Stimulated activated CD4-positive, alpha-beta T cell treated with anti-CD3 and anti-CD28 coated beads, TNF-alpha, amount 100 ng/mL, for 24 hours (primary cell): Measurements from ENCODE around the gene CUTA.
"Not testable (repeated sequence)": the region's sequence is repeated elsewhere in the genome, so short reads cannot be mapped to it uniquely, and the experiment has no call there.

ENCODE experiments used
- DNase-seq, 3 experiments: peaks; one replicate each; pipeline ENCODE4 v3.0.0-alpha.2; 2020; ENCODE audit warnings: low read depth in 3 of 3

The CUTA gene

DNA sequence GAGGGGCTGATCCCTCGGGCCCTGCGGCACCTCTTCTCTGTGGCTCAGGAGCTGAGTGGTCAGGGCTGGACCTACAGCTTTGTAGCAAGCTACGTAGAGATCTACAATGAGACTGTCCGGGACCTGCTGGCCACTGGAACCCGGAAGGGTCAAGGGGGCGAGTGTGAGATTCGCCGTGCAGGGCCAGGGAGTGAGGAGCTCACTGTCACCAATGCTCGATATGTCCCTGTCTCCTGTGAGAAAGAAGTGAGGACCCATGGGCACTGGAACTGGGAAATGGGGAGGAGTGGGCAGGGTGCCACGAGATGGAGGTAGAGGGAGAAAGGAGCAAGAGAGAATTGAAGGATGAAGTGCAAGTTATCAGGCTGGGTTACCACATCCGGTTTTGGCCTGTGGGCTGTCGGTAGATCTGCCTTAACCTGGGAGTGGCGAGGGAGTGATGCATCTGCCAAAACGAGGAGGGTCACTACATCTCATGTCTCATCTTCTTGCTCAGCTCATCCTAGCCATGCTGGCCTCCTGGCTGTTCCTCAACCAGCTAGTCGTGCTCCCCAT is 12.4 kb downstream of the CUTA start:
- no peak for DNase-seq

DNA sequence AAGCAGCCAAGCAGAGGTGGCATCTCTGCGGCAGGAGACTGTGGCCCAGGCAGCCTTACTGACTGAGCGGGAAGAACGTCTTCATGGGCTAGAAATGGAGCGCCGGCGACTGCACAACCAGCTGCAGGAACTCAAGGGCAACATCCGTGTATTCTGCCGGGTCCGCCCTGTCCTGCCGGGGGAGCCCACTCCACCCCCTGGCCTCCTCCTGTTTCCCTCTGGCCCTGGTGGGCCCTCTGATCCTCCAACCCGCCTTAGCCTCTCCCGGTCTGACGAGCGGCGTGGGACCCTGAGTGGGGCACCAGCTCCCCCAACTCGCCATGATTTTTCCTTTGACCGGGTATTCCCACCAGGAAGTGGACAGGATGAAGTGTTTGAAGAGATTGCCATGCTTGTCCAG is 13.0 kb downstream of the CUTA start:
- no peak for DNase-seq

DNA sequence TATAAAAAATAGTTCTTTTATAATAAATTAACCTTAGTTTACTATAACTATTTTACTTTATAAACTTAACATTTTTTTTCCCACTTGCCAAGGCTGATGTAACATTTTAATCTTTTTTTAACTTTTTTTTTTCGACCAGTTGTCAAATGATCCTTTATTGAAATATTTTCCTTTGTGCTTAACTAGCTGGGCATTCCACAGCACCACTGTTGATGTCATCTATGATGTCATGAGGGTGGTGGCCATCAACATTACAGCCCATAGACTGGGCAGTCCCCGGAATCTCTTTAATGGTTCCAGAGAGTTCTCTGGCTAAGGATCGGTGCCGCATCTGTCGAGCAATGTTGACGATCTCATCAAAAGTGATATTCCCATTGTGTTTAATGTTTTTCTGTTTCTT is 18.0 kb downstream of the CUTA start:
- DNase-seq = not testable (repeated sequence)

DNA sequence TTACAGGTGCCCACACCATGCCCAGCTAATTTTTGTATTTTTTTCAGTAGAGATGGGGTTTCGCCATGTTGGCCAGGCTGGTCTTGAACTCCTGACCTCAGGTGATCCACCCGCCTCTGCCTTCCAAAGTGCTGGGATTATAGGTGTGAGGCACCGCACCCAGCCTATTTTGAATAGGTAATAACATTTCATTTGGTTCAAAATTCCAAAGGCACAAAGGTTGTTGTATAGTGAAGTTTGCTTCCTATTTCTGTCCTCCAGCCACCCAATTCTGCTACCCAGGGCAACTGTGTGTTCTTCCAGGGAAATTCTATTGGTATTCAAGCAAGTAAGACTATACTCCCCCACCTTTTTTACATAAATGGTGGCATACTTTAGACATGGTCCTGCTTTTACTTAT is 19.3 kb downstream of the CUTA start:
- DNase-seq = not testable (repeated sequence)

DNA sequence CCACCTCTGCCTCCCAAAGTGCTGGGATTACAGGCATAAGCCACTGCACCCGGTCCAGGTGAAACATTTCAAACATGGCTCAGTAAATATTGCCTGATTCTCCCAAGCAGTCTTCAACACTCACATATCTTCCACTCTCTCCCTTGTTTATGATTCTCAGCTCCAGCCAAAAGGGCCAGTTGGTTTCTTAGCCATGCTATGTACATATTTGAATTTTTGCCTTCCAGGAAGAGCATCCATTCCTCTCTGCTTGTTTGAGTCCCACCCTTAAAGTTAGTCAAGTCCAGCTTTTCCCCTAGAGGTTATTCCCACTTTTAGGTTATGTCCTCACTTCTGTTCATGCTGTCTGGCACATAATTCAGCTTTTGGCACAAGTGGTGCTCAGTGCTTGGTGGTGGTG is 20.4 kb downstream of the CUTA start:
- no peak for DNase-seq

DNA sequence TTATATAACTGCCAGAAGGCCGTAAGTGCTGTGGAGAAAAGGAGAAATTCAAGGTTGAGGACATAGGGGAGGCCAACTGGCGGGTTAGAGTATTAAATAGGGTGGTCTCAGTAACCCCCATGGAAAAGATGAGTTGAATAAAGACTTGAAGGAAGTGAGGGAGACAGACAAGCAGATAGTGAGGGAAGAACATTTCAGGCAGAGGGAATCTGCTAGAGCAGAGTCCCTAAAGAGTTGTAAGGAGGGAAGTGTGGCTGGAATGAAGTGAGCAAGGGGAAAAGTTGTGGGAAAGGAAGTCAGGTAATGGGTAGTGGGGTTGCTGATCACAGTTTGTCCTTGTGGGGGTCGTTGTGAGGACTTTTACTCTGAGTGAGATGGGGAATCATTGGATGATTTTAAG is 24.9 kb downstream of the CUTA start:
- DNase-seq = no peak

DNA sequence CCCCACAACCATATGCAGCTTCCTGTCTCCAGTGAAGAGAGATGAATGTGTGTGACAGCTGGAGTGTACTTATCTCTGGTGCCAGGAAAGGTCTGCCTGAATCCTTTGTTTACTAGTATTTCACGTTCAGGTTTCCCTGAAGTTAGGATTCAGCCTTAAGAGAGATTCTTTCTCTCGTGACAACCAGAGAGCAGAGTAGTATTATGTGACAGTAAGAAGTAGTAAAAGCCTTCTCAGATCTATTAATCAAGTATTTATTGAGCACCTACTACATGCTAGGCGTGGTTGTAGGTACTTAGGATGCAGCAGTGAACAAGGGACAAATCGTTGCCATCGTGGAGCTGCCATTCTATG is 25.3 kb downstream of the CUTA start:
- DNase-seq = no peak

DNA sequence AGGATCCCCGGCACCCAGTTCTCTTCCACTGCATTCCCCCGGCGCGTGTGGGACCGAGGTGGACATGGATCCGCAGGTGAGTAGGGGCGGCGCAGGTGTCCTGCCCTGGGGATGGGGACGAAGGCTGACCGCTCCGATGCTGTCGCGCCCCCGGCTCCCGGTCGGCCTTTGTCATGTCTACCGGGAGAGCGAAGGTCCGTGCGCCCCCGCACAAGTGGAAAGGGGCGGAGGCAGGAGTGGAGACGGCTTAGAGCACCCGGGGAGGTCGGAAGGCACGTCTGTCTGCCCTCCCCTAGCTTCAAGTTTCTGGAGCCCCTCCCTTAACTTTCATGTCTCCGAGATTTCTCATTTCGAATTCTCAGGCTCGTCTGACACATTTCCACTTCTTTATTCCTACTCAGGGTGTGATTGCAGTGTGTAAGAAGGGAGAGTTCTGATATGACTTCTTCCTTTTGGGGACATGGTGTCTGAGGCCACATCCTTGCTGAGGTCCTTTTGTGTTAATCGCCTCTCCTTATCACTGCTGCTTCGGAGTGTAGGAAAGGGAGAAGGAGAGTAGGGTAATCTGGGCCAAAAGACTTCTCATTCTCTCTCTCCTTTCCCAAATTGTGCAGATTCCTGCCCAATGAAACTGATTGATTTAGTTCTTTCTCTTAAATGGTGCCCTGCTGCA is 25.8 kb downstream of the CUTA start:
- DNase-seq = peak in 1 of 3 experiments; percentile 66

DNA sequence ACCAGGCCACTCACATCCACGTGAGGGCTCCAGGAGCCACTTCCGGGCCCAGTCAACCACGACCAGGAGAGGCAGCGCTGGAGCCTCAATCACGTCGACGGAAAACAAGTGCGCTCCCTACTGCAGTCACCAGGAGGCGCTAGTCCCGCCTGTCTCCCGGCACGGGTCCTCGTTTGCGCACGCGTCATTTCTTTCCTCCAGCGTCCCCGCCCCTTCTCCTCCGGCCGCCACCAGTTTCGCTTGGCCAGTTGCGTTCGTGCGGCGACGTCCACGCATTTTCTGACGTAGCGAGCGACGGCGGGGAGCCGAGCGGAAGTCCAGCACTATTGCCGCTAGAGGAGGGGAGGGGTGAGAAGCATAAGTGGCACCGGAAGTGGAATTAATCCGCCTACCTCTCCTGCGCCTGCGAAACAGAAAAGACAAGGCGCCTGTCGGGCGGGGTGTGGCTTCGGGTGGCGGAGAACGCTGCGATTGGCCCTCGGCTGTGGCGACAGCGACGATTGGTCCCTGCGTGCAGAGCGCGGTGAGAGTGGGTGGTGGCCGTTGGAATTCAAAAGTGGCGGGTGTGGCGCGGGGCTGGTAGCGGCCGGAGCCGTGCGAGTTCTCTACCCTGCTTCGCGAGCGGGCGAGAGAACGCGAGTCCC is 26.5 kb downstream of the CUTA start, which contains the start of gene KIFC1:
Gene KIFC1, plus strand, starts transcription at position 546 of the 644 bp plus-strand sequence. CDS start 163 bp downstream, outside the sequence.
- DNase-seq = peak; percentile 98 to 100 (median 99)

DNA sequence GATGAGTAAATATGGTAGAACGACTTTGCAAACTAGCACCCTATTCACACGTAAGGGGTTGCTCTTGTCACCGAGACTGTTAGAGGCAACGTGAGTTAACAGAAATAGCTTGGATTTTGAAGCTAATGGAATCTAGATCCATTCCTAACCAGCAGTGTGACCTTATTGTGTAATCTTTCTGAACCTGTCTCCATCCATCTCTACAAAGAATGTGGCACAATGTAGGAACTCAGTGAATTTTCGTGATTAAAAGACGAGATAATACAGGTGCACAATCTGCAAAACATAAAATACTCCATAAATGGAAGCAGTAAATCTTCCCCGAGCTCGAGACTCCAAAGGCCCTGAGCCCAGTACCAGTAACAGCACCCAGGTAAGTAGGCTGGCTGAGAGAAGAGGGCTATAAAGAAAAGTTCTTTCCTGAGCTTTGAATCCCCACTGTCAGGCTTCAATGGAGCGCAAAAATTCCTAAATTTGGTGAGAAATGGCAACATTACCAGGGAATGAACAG is 27.1 kb downstream of the CUTA start:
- DNase-seq = no peak

DNA sequence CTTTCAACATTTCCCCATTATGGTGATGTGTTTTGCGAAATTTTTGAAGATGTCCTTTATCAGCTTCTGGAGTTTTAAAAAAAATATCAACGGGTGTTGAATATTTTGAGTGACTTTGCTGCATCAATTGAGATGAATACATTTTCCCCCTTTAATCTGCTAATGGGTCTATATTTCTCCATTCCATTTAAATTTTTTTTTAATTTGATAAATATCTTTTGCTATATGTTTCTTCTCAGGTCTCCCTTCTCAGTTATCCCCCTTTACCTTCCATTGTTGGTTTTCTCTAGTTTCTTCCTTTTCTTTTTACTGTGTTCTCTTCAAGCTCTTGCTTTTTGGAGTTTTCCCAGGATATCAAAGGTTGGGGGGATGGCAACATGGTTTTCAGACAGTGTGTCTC is 27.7 kb downstream of the CUTA start:
- DNase-seq = no peak

DNA sequence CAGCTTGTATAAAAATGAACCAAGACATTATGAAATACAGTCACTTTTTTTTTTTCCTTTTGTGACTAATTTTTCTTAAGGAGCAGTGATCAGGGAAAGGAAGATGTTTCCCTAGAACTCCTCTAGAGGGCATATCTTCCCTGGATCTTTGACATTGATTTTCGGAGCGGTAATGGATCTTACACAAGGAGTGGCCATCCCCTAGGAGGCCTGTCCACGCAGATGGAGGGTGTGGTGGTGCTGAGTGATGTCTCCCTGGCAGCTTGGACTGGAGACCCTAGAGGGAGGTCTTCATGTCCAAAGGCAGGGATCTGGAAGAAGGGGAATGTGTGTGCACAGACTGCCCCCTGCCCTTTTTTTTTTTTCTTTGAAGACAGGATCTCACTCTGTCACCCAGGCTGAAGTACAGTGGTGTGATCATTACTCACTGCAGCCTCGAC is 33.3 kb downstream of the CUTA start:
- DNase-seq = no peak

DNA sequence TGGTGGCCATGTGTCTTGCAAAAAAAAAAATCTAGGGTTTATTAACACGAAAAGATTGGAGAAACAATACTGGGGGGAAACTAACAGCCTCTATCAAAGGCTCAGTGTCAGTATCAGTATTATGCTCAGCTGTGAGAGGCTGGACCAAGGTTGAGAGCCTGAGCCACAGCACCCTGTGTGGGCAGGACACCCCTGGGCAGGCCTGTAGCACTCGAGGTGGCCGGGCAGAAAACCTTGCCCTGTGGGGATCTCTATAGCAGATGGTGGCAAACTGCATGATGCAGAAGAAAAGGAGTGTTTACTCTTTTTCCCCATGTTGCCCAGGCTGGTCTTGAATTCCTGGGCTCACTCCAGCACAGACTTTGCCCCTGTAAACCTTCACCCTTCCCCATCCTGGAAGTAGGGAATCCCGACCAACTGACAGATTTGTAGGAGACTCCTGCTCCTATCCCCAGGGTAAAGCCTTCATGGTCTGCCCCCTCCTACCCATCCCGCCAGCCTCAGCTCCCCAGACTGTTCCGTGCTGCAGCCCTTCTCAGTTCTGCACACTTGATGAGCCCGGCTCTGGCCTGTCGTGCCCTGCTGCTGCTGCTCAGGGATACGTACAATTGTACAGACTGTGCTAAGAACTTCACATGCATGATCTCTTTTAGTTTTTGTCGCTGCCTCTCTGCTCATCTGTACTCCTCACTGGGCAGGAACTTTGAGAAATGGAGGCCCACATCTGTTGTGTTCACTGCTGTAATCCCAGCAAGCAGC is 34.3 kb downstream of the CUTA start:
- DNase-seq = no peak

DNA sequence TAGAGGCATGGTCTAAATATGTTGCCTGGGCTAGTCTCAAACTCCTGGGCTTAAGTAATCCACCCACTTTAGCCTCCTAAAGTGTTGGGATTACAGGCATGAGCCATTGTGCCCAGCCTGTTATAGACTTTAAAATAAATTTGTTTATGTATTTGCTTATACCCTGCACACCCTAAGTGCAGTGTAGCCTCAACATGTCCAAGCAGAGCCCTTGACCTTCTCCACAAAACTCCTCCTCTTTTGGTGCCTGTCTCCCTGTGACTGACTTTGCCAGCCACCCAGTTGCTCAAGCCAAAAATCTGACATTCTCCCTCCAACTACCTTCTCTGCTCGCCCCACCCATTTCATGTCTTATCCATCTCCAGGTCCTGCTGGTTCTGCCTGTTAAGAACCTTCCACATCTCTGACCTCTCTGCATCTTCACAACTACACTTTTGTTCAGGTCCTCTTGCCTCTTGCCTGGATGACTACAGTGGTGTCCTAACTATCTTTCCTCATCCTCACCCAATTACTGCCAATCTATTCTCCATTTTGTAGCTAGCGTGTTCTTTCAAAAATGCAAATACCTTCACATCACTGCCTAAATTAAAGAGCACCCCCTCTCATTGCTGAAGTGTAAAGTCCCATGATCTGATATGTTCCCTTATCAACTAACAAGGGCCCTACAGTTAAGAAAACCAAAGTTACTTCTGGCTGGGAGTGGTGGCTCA is 37.5 kb downstream of the CUTA start:
- no peak for DNase-seq

DNA sequence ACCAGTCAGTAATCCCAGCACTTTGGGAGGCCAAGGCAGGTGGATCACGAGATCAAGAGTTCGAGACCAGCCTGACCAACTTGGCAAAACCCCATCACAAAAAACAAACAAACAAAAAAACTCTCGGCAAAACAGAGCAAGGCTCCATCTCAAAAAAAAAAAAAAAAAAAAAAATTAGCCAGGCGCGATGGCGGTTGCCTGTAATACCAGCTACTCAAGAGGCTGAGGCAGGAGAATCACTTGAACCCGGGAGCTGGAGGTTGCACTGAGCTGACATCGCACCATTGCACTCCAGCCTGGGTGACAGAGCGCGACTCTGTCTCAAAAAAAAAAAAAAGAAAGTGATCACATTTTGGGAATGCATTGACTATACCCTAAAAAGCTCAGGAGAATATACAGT is 38.7 kb downstream of the CUTA start:
- DNase-seq = not testable (repeated sequence)

DNA sequence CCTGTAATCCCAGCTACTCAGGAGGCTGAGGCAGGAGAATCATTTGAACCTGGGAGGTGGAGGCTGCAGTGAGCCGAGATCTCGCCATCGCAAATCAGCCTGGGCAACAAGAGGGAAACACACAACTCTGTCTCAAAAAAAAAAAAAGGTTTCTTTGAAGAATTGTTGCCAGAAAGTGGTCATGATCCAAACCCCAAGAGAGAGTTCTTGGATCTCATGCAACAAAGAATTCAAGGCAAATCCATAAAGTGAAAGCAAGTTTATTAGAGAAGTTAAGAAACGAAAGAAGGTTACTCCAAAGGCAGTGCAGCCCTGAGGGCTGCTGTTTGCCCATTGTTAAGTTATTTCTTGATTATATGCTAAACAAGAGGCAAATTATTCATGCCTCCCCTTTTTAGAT is 40.7 kb downstream of the CUTA start:
- no peak for DNase-seq

DNA sequence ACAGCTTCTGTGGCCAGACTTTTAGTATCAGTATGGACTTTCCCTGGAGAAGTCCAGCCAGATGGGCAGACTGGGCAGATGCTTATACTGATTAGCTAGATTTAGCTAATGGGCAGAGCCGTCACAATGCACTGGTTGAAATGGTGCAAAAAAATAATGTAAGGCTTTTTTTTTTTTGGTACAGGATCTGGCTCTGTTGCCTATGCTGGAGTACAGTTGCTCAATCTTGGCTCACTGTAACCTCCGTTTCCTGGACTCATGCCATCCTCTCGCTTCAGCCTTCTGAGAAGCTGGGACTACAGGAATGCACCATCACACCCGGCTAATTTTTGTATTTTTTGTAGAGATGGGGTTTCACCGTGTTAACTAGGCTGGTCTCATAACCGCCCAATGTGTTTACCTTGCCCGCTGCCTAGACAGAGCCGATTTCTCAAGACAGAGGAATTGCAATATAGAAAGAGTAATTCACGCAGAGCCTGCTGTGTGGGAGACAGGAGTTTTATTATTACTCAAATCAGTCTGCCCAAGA is 42.7 kb downstream of the CUTA start:
- DNase-seq = no peak

DNA sequence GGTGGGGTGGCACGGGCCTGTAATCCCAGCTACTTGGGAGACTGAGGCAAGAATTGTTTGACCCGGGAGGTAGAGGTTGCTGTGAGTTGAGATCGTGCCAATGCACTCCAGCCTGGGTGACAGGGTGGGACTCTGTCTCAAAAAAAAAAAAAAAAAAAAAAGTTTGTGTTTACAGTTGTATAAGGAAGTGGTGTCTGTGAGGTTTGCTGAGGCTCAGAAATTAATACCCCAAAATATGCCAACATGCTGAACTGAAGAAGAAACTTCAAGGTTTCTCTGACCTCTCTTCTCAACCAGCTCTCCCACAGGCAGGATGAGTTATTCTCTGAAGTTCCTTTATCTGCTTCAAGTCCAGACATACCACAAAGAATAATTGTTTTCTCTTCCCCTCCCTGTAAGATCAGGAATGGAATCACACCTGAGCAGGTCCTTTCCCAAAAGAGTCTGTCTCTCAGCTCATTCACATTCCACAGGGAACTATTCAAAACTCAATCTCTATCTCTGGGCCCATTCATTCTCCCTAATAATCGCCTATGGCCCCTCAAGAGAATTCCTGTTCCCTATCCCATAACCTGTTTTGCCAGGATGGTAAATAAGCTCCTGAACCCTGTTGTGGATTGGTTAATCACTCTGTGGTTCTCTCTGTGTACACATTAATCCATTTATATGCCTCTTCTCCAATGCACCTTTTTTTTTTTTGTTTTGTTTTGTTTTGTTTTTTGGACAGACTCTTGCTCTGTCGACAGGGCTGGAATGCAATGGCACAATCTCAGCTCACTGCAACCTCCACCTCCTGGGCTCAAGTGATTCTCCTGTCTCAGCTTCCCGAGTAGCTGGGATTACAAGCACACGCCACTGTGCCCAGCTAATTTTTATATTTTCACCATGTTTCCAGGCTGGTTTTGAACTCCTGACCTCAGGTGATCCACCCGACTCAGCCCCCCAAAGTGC is 43.7 kb downstream of the CUTA start:
- no peak for DNase-seq

DNA sequence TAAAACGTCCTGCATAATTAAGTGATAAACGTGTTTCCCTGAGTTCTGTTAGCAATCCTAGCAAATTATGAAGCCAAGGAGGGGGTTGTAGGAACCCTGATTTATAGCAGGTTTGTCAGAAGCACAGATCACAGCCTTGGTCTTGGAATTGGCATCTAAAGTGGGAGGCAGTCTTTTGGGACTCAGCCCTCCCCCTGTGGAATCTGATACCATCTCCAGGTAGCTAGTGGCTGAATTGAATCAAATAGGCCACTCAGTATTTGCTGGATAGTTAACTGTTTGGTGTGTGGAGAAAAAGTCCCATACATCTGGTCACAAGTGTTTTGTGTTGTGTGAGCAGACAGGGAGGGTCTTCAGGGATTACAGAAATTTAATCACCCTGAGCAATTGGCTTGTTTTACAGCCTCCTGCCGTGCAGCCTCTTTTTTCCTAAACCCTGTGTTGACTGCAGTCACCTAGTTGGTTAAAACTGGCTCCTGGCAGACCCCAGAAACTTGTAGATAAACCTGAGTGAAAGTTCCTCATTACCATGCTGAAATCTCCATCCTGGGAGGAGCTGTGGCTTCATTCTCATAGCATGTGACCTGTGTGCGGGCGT is 45.3 kb downstream of the CUTA start:
- DNase-seq = no peak

DNA sequence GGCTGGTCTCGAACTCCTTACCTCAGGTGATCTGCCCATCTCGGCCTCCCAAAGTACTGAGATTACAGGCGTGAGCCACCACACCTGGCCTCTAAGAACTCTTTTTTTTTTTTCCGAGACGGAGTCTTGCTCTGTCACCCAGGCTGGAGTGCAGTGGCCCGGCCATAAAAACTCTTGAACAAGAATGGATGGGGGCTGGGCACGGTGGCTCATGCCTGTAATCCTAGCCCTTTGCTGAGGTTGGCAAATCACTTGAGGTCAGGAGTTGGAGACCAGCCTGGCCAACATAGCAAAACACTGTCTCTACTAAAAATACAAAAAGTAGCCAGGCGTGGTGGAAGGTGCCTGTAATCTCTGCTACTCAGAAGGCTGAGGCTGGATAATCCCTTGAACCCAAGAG is 46.0 kb downstream of the CUTA start:
- DNase-seq = not testable (repeated sequence)
